GM21381 (cell line): ENCODE measurements around the gene RIPOR2.
"Not testable (repeated sequence)": the region's sequence is repeated elsewhere in the genome, so short reads cannot be mapped to it uniquely, and the experiment has no call there.

Experiments used
- ATAC-seq: cut with Tn5 transposase; IDR thresholded peaks from one replicate; pipeline ENCODE4 v1.9.1; 2021; ENCODE audit warnings: mild to moderate bottlenecking, moderate library complexity; ENCODE audit not compliant: unreplicated experiment

The RIPOR2 gene

DNA sequence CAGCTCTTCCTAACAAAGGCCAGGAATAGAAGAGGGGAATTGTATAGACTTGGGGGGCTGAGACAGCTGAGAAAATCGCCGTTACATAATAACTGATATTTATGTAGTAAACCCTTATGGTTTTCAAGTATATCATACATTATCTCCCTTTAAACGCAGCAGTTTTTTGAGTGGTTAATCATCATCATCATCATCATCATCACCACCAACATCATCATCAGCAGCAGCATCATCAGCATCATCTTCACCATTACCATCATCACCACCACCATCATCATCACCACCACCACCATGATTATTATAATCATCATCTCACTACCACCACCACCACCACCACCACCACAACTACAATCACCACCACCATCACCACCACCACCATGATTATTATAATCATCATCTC, 9.1 kb downstream of the RIPOR2 start:
- not testable (repeated sequence) for ATAC-seq

DNA sequence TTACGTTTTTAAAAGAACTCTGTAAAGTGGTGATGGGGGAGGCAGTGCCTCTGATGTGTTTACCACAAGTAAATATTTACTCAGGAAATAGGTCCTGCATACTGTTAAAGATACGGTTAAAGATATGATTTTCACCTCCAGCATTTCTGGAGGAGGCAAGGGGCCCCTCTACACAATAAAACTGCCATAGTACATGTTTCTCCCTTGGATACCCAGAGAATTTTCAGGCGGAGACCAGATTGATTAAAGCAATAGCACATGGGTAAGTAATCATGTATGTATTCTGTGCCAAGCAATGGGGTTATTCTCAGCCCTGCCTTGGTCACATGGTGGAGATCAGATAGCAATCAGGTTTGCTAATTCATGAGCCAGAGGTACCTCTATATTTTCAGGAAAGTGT, 9.6 kb downstream of the RIPOR2 start:
- ATAC-seq: no peak

DNA sequence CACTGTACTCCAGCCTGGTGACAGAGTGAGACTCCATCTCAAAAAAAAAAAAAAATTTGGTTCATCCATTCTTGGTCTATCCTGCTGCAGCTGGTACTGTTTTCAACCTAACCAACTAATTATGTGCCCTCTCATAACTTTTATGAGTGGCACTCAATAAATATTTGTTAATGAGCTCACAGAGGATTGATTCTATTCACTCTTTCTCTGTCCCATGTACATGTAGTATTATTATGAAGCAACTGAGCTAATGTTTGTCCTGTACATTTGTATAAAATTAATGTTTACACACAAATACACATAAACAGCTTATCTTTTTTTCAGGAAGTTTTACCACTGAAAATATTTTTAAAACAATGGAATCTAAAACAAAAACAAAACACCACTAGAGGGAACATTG, 10.1 kb downstream of the RIPOR2 start:
- ATAC-seq: no peak

DNA sequence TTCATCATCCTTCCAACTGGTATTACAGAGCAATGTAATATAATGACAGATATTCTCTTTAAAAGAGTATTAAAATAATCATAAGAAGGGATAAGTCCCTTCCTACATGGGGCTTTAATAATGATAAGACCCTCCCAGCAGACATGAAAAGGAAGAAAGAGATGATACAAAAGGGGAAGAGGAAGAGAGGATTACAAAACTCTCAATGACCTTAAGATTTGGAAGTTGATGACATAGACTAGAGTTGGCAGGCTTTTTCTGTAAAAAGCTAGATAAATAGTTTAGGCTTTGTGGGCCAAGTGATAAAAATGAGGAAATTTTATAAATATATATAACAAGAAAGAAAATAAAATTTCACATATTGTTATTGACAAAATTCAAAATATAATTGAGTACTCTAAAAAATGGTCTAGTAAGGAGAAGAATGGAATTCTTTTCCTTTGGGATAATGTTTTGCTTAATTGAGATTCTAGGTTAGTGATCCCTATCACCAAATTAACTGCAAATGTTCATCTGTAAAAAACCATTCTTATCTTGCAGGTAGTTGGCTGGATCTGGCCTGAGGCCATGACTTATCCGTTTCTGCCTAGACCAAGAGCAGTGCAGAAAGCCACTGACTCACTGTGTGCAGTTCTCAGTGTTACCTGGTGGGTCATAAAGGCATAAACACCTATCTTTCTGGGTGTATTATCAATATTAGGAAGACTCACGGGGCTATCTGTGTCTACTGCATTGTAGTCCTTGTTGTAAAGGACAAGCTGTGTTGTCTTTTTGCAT, 11.0 kb downstream of the RIPOR2 start:
- no peak for ATAC-seq

DNA sequence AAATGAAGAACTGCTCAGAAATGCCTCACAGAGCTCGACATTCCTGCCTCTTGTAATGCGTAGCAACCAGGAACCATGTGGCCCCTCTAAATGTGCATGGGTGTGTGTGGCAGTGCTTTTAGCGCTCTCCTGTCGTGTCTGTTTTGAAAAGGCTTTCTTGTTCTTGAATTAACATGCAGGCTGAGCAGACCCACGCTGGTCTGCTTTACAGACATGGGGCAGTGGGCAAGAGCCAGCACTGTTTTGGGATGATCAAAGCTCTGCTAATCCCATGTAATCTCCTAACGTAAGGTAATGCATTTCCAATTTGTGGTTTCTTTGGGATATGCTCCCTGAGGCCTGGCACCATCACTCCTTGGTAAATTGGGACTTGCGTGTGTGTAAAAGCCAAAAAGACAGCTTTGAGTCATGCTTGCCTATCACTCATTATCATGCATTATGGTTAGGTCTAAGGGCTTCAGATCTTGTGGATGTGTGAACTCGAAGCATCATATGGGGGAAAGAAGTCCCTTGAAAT, 11.8 kb downstream of the RIPOR2 start:
- ATAC-seq: no peak

DNA sequence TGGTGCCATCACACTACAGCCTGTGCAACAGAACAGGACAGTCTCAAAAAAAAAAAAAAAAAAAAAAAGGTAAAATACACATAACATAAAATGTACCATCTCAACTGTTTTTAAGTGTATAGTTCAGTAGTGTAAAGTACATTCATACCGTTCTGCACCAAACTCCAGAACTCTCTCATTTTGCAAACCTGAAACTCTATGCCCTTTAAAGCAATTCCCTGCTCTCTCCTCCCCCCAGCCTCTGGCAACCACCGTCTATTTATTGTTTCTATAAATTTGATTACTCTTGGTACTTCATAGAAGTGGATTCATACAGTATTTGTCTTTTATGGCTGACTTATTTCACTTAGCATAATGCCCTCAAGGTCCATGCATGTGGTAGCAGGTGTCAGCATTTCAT, 12.9 kb downstream of the RIPOR2 start:
- no peak for ATAC-seq

DNA sequence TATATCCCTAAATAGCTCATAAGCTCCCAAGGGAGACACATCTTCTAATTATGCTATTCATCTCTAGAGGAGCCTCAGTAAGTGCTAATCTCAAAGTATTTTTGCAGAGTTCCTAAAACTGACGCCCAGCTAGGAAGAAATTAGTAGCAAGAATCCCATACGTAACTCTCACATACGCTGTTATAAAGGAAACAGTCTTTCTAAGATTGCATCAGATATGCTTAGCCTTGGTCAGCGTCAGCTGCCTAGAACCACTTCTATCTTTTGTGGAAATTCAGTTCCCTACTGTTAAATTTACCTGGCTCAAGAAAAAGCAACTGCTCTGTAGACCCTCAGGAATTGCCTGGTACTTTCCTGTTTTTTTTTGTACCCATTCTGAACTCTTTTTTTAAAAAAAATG, 13.6 kb downstream of the RIPOR2 start:
- ATAC-seq: no peak

DNA sequence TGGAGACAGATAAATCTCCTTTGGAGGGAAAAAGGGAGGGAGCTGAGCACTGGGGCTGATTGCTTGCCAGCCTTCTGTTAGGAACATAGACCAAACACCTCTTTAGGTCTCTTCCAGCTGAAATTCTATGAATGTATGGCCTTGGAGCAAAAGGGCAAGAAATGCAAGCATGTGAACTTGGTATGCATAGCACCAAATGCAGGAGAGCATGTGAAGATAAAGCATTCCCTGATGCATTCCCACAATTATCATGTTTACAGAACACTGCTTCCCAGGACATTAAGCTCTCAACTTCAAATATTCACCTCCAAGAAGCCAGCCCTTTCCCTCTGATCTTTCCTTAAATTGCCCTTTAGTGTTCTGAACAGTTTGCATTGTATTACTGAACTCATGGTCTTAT, 15.6 kb downstream of the RIPOR2 start:
- ATAC-seq: no peak

DNA sequence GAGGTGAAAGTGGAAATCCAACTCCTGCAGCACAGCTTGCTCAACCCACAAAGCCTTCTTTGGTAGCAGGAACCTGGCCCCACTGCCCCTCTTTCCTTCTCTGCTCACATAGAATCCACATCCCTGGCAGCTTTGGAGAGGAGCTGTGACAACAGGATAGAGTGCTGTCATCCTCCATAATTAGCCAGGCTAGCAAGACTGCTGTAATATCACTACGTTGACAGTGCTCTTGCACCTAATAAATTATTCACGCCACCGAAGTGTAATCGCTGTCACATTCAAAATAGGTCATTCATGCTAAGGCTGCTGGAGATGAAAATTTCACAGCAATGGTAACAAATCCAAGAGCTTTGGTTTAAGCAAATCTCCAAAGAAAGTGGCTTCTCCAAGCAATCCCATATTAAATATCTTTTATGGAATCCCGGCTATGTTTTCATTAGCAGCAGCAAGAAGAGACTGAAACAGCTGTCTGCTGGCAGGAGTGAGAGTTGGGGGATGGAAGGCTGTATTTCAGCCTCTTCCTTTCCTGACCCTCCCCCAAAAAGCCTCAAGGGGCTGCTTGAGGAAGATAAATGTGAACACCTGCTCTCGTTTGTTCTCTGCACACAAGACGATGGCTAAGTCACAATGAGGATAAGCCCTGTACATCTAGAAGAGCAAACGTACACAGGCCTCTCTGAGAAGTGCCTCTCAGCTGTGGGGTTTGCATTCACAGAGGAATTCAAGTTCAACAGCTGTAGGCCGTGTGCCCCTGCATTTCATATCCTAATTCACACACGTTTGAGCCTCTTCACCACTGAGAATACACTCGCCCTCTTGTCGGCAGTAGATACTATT, 16.5 kb downstream of the RIPOR2 start:
- ATAC-seq: no peak

DNA sequence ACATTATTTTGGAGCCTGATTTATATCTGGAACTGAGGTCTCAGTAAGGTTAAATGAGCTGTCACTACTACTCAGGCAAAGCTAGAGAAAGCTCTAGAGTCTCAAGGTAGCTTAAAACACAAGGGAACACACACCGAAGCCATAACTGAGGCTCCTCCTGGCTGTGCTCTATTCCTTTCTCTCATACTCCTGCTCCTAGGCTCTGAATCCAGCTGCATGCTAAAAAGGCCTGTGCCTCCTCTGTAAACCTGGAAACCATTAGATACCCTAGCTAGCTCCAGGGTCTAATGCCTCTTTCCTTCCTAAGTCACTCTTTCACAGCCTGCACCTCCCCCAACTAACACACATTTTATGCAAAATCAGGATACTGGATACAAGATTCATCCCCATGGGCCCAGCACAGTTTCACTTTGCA, 17.1 kb downstream of the RIPOR2 start:
- no peak for ATAC-seq

DNA sequence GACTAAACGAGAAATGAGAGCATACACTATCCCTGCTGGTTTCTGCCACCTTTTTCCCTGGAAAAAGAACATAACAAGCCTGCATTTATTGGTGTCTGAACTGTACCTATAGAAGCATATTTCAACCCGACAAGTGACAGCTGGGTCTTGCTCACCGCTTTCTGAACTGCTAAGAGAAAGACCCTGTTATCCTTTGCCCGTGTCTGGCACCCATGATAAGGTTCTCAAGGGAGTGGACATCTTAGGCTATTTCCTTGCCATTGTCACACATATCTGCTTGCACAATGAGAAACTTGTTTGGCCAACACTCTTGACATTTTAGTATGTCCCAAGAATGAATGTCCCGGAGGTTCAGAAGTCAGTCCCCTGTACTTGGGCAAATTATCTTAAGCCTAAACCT, 19.3 kb downstream of the RIPOR2 start:
- no peak for ATAC-seq

DNA sequence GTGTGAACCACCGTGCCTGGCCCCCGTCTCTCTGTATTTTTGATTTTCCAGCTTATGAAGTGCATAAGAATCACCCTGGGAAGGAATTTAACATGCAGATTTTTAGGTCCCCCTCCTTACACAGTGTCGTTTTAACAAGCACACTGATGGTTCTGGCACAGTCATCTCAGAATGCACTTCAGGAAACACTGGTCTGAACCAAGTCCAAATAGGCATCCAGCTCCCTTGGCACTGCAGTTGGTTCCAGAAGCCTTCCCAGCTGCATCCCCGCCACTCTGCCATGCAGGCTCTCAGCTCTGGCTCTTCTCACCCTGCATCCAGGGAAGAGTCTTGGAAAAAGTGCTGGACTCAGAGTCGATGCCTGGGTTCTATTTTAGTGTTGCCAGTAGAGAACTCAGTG, 20.1 kb downstream of the RIPOR2 start:
- no peak for ATAC-seq

DNA sequence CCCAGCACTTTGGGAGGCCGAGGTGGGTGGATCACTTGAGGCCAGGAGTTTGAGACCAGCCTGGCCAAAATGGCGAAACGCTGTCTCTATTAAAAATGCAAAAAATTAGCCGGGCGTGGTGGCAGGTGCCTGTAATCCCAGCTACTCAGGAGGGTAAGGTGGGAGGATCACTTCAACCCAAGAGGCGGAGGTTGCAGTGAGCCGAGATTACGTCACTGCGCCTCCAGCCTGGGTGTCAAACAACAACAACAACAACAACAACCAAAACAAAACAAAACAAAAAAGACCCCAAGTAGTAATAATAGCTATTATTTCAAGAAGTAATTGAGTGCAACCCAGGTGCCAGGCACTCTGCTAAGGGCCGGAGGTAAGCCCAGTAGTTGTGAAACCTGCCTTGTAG, 21.7 kb downstream of the RIPOR2 start:
- not testable (repeated sequence) for ATAC-seq

DNA sequence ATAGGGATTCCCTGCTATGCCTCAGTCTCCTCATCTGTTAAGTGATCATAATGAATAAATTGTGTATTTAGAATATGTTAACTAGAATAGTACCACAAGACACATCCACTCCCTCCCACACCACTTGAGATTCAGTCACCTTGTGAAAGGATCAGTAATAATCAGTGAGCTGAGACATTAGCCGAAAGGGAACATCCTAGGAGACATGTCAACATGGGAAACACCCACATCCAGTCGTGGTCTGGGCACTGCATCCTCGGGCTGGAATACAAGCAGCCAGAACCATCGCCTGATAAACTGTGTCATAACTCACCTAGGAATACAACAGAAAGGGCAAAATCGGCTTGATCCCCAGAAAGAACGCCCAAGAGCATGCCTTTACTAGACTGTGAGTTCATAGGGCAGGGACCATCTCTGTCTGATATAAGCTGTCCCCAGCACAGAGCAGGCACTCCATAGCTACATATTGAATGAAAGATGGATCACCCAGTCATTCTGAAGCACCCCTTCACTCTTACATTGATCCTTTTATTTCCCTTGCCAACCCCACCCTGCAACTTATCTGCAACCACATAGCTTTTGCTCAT, 23.9 kb downstream of the RIPOR2 start:
- no peak for ATAC-seq

DNA sequence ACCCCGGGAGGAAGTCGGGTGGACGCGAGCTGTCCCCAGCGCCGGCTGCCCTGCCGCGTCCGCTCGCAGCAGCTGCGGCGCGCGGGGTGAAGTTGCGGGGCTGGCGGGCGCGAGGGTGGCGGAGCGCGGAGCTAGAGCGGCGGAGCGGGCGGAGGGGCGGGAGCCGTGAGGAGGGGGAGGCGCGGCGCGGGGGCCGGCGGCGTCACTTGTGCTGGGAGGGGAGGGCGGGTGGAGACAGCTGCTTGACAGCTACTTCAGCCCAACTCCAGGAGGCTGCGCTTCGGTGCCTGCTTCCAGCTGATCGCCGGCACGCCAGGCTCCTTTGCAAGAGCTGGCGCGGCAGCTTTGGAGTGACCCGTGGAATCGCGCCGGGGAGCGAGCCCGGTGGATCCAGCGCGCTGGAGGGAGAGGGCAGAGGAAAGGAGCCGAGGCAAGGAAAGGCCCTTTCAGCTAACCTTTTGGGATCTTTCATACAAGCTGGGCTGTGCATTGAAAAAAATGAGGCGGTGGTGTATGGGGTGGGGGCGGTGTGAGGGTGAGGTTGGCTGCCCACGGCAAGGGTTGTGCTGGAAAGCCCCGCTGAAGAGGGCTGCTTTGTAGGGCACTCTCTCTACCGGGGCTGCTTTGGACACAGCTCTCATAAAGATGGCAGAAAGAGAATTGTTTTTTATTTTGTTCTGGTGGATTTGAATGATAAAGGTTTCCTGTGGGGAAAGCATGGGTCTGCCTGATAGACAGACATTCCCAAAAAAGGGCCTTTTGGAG, 24.6 kb downstream of the RIPOR2 start:
- ATAC-seq: peak; percentile 25

DNA sequence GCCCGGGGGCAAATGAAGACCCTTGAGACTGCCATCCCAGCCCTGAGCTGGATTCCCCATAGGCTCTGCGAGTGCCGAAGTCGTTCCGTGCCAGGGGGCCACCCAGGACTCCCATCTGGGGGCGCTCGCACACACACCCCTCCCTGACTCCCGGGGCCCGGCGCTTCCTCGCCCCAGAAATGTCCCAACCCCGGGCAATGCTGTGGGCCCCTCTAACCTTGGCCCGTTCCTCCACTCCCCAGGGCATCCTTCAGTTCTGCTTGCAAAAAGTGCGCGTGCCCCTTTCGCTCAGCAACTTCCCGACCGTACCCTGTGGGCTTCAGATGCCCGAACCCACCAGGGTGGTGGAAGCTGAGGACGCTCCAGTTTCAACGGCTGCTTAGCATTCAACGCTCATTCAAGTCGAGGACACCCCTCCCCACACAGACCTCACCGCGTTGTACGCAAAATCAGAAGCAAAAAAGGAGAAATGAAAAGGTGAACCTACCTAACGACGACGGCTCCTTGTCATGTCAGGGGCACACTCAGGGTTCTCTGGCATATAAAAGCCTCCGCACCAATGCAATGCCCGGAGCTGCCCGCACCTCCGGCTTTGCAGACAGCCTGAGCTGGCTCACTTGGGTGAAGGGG, 25.3 kb downstream of the RIPOR2 start:
- ATAC-seq: peak; percentile 55

DNA sequence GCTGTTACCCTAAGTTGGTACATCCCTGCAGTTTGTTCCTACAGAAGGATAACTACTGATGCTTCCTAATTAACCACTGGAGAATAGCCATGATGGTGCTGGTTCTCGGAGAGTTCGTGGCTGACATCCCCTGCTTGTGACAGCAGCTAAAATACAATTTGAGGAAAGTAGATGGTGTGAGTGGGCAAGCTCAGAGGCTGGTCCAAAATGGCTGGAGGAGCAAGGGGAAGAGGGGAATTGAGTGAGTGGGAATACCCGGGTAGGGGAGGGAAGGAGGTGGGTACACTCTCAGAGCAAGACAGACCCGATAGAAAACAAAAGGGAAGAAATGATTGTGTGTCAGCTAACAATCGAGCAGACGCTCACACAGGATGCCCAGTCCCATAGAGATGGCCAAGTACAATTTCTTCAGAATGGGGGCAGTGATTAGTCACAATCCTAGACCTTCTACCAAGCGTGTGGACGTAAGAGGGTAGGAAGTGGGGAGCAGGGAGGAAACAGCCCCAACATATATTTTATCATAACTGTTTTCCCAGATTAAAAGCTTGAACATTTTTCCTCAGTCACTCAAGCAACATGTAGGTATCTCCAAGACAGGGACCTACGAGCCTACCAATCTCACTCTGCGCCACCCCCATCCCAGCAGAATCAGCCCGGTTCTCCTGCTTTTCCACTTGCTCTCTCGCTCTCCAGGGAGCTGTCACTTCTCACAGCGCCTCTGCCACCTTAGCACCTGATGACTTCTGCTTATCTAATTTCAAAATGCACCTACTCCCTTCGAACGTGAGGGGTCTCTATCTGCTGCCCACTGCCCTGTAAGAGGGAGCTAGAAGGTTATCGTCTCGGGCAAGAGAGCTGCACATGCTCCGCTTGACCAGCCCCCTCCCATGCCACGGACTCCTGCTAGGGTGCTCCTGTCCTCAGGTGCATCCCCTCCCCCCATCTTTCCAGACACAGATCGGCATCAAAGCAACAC, 26.2 kb downstream of the RIPOR2 start:
- ATAC-seq: no peak

DNA sequence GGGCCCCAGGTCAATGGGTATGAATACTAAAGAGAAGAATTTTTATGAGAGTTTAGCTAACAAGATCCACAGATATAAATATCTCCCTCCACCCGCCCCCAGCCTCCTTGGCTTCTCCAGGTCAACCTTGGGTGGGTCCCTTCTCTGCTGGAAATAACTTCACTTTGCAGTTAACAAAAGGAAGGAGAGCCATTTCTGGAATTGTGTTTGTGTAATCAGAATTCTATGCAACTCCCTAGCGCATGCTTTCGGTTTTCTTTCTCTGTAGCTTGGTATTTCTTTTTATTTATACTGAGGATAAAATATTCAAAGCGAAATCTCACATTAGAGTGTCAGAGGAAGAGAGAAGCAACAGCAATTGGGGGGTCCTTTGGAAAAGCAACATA, 27.1 kb downstream of the RIPOR2 start:
- ATAC-seq: no peak

DNA sequence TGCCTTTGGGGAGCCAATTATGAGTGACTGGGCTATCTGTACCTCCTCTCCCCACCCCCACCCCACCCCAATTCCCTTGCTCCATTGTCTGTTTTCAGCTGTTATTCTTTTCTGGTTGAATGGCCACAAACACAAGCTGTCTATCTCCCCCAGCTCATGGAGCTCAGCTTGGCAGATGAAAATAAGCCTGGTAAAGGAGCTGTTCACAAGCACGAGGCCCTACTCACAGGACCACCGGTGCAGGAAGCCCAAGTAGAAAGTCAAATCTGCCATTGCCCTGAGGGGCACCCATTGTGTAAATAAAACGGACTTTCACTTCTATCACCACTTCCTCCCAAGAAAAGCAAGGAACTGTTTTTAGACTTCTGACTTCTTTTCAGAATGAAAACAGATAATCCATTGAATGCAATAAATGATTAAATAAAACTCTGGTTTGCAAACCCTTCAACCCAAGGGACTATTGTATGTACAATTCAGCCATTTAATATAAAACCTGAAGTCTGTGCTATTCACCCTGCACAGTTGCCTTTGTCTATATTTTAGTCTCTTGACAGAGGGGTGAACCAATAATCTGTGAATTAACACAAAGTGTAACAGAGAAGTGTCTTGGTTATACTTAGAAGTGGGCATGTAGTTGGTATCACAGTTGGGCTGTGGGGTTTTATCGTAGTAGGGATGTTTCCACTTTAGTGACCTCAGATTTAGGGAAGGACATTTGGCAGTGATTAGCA, 27.7 kb downstream of the RIPOR2 start:
- ATAC-seq: no peak
